Stimulated activated CD4-positive, alpha-beta T cell treated with anti-CD3 and anti-CD28 coated beads, Interleukin-4, amount 100 ng/mL, for 24 hours (primary cell): ENCODE measurements around the gene PTPRG.

Experiments used
- DNase-seq: peaks from one replicate; pipeline ENCODE4 v3.0.0-alpha.2; 2020

Gene PTPRG

GRCh38 chr3:61907210-61907795 lies 345.9 kb downstream of the PTPRG start:
- DNase-seq, result no peak

- DNase-seq, result no peak
These were observed 347.0 kb downstream of the PTPRG start for GRCh38 chr3:61908382-61908781.

GRCh38 chr3:61910732-61911131 lies 349.4 kb downstream of the PTPRG start:
- DNase-seq, result no peak

- DNase-seq, result no peak
These were observed 350.8 kb downstream of the PTPRG start for GRCh38 chr3:61912158-61912557.

GRCh38 chr3:61913701-61914100 lies 352.3 kb downstream of the PTPRG start:
- DNase-seq, result no peak

GRCh38 chr3:61914276-61914675 lies 352.9 kb downstream of the PTPRG start:
- DNase-seq, result no peak

- DNase-seq, result no peak
These were observed 353.9 kb downstream of the PTPRG start for GRCh38 chr3:61915296-61915695.

GRCh38 chr3:61919371-61919770 lies 358.0 kb downstream of the PTPRG start:
- no peak for DNase-seq

GRCh38 chr3:61922118-61922517 lies 360.7 kb downstream of the PTPRG start:
- no peak for DNase-seq

- DNase-seq, result no peak
These were observed 362.8 kb downstream of the PTPRG start for GRCh38 chr3:61924090-61924735.

- no peak for DNase-seq
These were observed 363.6 kb downstream of the PTPRG start for GRCh38 chr3:61924991-61925390.

GRCh38 chr3:61925721-61926120 lies 364.4 kb downstream of the PTPRG start:
- DNase-seq, result no peak

GRCh38 chr3:61926923-61927322 lies 365.6 kb downstream of the PTPRG start:
- DNase-seq, result no peak

GRCh38 chr3:61927332-61927731 lies 366.0 kb downstream of the PTPRG start:
- DNase-seq, result no peak

- DNase-seq, result no peak
These were observed 366.7 kb downstream of the PTPRG start for GRCh38 chr3:61928039-61928438.

- no peak for DNase-seq
These were observed 367.5 kb downstream of the PTPRG start for GRCh38 chr3:61928776-61929314.

GRCh38 chr3:61929617-61930016 lies 368.2 kb downstream of the PTPRG start:
- no peak for DNase-seq

- no peak for DNase-seq
These were observed 371.1 kb downstream of the PTPRG start for GRCh38 chr3:61932499-61932898.

GRCh38 chr3:61933798-61934504 lies 372.6 kb downstream of the PTPRG start:
- DNase-seq, result no peak

GRCh38 chr3:61934505-61934871 lies 373.1 kb downstream of the PTPRG start:
- no peak for DNase-seq

- no peak for DNase-seq
These were observed 374.4 kb downstream of the PTPRG start for GRCh38 chr3:61935814-61936213.

GRCh38 chr3:61936344-61936937 lies 375.1 kb downstream of the PTPRG start:
- peak; percentile 4 for DNase-seq

GRCh38 chr3:61937477-61937876 lies 376.1 kb downstream of the PTPRG start:
- no peak for DNase-seq
